HG03571 (cell line): ENCODE measurements around the gene MAP3K13.
"Not testable (repeated sequence)": the region's sequence is repeated elsewhere in the genome, so short reads cannot be mapped to it uniquely, and the experiment has no call there.

Experiments used
- ATAC-seq: cut with Tn5 transposase; IDR thresholded peaks from one replicate; pipeline ENCODE4 v1.9.1; 2021; ENCODE audit not compliant: unreplicated experiment

The MAP3K13 gene

DNA sequence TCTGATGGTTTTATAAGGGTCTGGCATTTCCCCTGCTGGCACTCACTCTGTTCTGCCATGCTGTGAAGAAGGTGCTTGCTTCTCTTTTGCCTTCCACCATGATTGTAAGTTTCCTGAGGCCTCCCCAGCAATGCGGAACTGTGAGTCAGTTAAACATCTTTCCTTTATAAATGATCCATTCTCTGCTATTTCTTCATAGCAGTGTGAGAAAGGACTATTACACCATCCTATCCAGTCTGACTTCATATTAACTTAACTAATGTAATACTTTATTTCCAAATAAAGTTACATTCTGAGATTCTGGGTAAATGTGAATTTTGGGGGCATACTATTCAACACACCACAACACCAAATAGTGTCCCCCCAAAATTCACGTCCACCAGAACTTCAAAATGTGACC is 22.2 kb upstream of the MAP3K13 start:
- no peak for ATAC-seq

DNA sequence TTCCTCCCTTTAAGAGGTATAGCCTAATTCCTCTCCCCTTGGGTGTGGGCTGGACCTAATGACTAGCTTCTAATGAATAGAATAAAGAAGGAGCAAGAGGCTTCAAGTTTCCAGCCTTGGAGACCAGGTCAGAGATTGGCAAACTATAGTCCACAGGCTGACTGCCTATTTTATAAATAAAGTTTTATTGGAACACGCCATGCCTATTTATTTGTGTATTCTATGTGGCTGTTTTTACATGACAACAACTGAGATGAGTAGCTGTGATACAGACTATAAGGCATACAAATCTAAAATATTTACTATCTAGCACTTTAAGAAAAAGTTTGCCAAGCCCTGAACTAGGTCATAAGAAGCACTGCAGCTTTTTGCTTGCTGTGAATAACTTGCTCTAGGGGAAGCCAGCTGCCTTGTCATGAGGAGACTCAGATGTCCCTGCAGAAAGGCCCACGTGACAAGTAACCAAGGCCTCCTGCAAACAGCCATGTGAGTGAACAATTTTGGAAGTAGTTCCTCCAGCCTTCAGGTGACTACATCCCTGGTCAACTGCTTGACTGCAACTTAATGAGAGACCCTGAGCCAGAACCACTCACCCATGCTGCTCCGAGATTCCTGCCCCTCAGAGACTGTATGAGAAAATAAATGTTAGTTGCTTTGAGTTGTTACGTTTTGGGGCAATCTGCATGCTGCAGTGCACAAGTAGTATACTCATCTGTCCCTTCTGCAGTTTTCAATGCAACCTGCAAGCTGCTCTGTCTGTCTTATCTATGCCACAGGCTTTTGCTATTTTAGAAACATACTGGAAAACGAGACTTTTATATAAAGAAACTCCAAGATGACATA is 21.1 kb upstream of the MAP3K13 start:
- no peak for ATAC-seq

DNA sequence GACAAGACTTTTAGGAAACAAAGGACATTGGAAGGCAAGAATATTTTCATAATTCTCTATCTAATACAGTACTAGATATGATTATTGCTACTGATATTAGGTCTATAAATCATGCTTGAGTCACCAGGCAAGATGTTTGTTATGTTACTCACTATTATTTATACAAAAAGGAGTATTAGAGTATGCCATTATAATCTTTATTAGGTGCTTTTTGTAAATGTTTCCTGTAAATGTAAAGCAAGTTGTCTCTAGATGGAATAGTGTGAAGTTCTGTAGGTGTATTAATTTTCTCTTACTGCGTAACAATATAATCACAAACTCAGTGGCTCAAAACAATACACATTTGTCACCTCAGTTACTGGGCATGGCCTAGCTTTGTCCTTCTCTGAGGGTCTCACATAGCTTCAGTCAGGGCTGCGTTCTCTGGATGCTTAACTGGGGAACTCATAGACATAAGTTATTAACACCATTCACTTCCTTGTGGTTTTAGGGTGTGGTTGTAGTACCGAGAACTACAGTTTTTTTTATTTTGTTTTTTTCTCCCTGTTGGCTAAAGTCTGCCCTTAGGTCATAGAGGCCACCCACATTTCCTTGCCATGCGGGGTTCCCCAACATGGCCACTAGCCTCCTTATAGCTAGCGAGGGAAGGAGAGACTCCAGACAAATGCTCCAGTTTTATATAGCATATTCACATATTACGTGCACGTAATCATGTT is 20.3 kb upstream of the MAP3K13 start:
- no peak for ATAC-seq

DNA sequence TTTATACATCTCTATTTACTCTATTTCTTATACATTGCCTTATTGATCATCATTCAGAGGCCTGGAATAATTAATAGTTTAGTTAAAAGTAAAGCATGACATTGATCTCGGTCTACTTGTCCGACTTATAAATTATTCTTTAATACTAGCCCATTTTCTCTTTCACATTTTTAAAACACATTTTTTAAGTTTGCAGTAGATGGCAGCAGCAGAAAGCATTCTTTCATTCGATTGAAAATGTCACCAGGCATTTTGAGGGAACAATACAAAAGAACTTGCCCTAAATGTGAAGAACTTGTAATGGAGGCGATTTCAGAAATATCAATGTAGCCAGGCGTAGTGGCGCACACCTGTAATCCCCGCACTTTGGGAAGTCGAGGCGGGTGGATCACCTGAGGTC is 15.5 kb upstream of the MAP3K13 start:
- ATAC-seq: no peak

DNA sequence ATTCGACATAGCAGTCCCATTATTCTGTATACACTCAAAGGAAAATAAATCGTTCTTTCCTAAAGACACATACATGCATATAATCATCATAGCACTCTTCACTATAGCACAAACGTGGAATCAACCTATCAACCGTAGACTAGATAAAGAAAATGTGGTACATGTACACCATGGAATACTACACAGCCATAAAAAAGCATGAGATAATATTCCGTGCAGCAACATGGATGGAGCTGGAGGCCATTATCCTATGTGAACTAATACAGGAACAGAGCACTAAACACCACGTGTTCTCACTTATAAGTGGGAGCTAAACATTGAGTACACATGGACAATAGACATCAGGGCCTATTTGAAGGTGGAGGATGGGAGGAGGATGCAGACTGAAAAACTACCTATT is 12.1 kb upstream of the MAP3K13 start:
- no peak for ATAC-seq

DNA sequence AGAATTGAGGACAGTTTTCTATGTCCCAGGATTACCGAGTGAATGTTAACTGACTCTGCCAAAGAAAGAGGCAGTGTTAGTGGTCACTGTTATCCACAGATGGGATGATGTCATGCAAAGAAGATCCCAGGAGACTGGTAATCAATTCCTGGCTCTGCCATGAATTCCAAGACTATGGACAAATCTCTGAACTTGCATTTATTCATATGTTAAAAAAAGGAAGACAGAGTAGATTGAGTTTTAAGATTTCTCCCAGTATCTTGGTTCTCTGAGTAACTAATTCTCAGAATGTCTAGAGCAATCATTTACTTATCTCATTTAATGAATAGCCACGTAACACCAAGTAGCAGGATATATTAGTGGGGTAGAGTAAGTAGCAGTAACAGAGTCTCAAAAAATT is 11.5 kb upstream of the MAP3K13 start:
- no peak for ATAC-seq

DNA sequence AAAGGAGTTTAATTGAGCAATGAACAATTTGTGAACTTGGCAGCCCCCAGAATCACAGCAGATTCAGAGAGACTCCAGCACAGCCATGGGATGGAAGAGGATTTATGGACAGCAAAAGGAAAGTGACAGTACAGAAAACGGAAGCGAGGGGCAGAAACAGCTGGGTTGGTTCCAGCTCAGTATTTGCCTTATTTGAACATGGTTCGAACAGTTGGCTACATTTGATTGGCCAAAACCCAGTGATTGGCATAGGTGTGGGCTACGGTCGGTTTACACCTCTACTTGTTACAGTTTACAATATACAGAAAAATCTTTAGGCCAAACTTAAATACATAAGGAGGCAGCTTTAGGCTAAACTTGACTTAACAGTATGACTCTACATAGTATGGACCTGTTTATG is 9.7 kb upstream of the MAP3K13 start:
- no peak for ATAC-seq

DNA sequence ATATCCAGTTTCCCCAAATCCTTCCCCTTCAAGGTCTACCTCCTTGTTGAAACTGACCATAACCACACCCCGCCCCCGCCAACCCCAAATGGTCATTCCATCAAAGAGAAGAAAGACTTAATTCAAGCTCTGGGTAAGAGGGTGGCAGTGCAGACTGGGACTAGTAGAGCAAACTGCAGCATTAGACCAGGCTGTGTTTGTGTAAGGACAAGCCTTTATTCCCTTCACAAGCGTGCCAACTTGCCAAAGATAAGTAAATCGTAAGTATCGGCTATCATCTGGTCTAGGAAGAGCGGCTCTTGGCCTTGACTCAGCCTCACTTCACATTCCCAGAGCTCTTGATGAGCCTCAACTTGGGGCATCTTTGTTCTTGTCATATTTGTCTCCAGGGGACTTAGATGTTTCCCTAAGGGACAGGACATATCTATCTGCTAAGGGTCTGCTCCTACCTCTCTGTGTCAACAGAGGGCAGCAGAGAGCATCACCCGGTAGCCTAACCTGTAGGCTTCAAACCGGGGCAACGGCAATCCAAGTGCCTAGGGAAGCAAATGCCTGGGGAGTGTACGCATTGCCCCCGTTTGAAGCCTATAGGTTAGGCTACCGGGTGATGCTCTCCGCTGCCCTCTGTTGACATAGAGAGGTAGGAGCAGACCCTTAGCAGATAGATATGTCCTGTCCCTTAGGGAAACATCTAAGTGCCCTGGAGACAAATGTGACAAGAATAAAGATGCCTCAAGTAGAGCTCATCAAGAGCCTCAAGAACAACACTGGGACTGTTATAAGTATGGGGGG is 8.9 kb upstream of the MAP3K13 start:
- peak; percentile 99 for ATAC-seq

DNA sequence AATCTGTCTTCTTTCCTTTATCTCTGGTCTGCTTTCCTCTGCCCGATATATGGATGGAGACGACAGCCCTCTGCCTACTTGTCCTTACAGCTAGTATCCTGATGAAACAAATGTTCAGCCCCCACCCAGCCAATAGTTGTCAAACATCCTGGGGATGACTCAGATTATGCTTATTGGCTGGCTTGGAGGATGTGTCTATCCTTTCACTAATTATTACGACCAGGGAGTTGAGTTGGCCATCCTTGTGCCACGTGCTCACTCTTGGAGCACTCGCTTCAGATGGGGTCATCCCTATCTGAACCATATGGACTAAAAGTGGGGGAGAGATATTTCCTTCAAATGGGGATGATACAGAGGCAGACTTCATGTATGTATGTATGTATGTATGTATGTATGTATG is 6.4 kb upstream of the MAP3K13 start:
- ATAC-seq: no peak

DNA sequence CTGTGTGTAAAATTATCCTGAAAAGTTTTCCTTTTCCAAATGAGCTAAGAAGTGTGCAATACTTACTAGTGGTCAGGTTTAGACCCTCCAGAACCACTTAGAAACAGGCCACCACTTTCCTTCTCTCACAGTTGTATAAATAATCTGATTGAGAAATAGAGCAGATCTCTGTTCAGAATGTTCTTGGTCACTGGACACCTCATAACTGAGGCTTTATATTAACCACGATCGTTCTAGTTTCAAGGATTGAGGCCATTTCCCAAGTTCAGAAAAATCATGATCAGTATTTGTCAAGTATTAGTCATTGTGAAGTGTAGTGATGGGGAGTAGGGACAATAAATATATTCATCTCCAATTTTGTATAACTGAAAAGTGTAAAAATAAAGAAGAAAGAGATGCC is 1.0 kb upstream of the MAP3K13 start:
- ATAC-seq: no peak

DNA sequence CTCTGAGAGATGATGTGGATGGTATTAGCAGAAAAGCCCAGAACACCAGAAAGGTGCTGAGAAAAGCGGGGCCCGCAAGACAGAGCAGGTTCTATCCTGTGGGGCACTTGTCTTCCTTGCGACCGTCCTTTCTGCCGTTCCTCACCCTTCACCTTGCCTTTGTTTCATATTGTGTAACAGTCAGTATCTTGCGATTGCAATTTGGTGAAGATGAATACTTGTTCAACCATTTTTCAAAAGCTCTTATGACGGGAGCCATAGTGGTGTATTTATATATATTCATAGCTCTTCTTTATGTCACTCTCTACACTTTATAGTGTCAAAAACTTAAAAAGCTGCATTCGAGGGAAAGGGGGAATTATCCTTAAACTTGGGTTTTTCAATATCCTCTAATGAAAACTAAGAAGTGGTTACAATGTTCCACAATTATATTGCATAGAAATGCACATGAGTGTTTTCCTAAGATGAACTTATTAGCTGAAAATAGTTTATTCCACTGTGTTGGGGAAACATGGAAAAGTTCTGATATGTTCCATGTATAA is 797 bp downstream of the MAP3K13 start:
- peak; percentile 30 for ATAC-seq

DNA sequence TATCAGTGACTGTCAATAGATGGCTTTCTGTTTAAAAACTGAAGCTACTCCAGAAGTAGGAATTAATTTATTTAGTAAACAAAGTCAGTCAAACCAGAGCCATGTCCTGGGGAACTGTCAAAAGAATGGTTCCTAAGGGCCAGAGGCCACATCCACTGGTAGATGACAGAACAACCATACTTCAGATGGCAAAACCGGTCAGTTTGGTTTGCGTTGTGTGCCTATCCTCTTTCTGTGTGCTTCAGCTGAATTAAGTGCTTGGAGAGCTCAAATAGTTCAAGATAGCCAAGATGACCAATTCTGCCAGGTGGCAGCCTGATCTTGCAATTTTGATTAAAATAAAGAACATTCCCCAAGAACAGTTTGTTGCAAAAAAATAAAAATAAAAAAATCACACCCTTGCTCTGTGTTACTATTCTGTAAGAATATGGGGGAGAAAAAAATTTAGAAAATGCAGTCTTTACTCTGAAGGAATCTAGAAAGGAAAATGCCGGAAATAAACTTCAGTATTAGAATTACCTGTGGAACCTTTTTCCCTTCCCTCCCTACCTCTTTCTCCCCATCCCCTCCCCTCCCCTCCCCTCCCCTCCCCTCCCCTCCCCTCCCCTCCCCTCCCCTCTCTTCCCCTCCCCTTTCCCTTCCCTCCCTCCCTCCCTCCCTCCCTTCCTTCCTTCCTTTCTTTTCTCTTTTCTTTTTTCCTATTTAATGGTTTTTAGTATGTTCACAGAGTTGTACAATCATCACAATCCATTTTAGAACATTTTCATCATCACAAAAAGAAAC is 2.5 kb downstream of the MAP3K13 start:
- ATAC-seq: no peak

DNA sequence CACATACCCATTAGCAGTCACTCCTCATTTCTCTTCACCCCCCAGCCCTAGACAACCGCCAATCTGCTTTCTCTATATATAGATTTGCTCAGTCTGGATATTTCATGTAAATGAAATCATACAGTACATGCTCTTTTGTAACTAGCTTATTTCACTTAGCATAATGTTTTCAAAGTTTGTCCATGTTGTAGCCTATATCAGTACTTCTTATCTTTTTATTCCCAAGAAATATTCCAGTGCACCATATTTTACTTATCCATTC is 3.1 kb downstream of the MAP3K13 start:
- ATAC-seq: no peak

DNA sequence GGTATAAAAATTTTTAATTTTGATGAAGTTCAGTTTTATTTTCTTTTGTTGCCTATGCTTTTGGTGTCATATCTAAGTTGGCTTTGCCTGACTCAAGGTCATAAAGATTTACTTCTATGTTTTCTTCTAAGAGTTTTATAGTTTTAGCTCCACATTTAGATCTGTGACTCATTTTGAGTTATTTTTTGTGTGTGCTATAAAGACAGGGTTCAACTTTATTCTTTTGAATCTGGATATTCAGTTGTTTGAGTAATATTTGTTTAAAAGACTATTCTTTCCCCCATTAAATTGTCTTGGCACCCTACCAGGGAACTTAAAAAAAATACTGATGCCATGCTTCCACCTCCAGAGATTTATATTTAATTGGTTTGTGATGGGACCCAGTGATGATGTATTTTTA is 4.0 kb downstream of the MAP3K13 start:
- ATAC-seq: no peak

DNA sequence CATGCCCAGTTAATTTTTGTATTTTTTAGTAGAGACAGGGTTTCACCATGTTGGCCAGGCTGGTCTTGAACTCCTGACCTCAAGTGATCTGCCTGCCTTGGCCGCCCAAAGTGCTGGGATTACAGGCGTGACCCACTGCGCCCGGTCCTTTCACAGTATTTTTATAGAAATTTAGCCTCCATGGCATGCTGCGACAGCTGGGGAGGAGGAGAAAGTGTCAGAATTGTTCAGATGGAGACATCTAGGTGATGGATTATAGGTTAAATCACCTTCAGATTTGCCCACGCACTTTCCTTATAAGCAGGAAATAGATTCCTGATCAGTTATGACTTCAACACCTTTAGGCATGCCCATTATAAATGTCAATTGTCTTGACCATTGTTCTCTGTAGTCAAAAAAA is 7.4 kb downstream of the MAP3K13 start:
- ATAC-seq: not testable (repeated sequence)

DNA sequence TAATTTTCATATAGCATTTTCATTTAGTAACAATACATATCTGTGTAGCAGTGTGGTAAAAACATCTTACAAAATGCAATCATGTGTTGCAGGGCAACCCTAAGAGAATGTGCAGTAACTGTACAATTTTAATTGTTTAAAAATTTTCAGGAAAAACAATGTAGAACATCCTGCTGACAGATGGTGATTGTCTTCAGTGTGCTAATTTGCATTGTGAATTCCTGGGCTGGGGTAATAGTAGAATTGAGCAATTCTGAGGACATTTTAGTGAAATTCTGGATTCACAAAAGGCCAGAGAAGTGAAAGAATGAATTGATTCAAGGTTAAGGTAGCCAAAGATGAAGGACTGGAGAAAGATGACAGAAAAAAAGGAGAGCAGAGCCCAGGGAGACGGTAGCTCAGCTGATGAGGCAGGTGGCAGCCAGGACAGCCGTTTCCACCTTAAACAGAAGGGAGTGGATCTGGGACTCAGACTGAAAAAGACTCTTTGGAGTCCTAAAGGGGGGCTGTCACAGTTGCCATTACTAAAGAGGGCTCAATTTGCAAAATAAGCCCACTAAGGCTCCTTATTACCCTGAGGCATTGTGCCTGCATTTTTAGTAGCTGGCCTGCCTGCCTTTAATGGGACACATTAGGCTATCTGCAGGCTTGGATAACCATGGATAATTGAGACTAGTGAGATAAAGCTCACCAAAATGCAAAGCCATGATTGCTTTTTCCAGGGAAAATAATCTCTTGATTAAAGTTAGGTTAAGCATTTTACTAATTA is 8.6 kb downstream of the MAP3K13 start:
- ATAC-seq: no peak

DNA sequence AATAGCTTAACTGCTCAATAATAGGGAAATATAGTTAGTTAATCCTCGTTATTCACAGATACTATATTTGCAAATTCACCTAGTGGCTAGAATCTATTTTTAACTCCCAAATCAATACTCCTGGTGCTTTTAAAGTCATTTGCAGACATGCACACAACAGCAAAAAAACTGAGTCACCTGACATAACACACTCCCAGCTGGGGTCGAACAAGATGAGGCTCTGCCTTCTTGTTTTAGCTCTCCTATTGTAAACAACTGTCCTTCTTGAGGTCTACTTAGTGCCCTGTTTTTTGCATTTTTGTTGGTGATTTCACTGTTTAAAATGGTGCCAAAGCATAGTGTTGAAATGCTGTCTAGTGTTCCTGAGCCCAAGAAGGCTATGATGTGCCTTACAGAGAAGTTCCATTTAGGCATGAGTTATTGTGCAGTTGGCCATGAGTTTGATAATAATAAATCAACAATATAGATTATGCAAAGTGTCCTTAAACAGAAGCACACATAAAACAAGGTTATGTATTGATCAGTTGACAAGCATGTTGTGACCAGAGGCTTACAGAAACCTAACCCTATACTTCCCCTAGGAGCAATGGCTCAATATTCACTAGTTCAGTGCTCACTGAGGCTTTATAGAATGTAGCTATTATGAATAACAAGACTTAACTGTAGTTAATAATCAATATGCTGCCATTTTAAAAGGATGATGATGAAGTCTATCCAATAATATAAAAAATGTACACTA is 18.6 kb downstream of the MAP3K13 start:
- no peak for ATAC-seq

DNA sequence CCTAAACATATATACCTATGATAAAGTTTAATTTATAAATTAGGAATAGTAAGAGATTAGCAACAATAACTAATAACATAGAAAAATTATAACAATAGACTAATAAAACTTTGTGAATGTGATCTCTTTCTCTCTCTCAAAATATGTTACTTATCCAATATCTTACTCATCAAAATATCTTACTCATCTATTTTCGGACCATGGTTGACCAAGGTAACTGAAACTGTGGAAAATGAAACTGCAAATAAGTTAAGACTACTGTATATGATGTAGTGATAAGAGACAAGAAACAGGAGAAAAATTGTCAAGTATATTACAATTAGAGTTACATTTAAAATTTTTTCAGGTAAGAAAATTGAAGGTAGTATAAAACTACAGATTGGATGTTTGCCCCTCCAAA is 19.2 kb downstream of the MAP3K13 start:
- no peak for ATAC-seq

DNA sequence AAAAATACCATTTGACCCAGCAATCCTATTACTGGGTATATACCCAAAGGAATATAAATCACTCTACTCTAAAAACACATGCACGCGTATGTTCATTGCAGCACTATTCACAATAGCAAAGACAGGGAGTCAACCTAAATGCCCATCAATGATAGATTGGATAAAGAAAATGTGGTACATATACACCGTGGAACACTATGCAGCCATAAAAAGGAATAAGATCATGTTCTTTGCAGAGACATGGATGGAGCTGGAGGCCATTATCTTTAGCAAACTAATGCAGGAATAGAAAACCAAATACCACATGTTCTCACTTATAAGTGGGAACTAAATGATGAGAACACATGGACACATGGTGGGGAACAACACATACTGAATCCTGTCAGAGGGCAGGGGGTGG is 23.6 kb downstream of the MAP3K13 start:
- ATAC-seq: not testable (repeated sequence)

DNA sequence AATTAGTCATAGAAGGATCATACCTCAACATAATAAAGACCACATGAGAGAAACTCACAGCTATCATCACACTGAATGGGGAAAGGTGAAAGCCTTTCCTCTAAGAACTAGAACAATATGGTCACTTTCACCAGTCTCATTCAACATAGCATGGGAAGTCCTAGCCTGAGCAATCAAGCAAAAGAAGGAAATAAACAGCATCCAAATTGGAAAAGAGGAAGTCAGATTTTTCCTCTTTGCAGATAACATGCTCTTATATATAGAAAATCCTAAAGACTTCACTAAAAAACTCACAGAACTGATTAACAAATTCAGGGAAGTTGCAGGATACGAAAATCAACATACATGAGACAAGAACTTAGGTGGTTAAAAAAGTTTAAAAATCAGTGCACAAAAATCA is 24.7 kb downstream of the MAP3K13 start:
- ATAC-seq: no peak
